Measurements from ENCODE around the gene STAC2. TPM values are rescaled to one million over a fixed set of nuclear protein-coding genes. Genes with fewer than 3 reads are reported as not detected.

STAC2 gene
- total RNA-seq, 1 experiment from 2014 or later = 1.2 TPM

GRCh38 chr17:39230361-39230760 lies 4.6 kb upstream of the STAC2 start:
- ChIA-PET POLR2A (interaction anchor here (1.1 to 3.6 kb wide), 5 partner anchors 12 to 31 kb away, joined by 3 to 28 read pairs (median 8); partner anchors contain the start of gene RPL19), CTCF (interaction anchor here (0.7 to 21.6 kb wide), 5 partner anchors 15 to 77 kb away, joined by 3 to 485 read pairs (median 7); partner anchors contain the start of gene RPL19)
- Mint-ChIP-seq H3K27ac (ENCODE audit: low read depth, unreplicated experiment) (no peak overlapping the region), H3K9me3 (ENCODE audit: unreplicated experiment) (no peaks in the 10 kb centered on the region), H3K27me3 (ENCODE audit: insufficient read depth, unreplicated experiment) (peaks cover 12% of the 10 kb centered on the region), H3K4me1 (ENCODE audit: insufficient read depth, unreplicated experiment) (peaks cover 25% of the 10 kb centered on the region), H3K4me3 (ENCODE audit: unreplicated experiment) (no peak overlapping the region), H3K36me3 (ENCODE audit: insufficient read depth, unreplicated experiment) (no peaks in the 10 kb centered on the region)
- intact Hi-C loops (cut with micrococcal nuclease) = no loop called here
- no TSS peak for BruUV-seq (replicated peaks)
- no peak for TF ChIP-seq CTCF (IDR thresholded peaks at IDR 0.05; ENCODE audit: unreplicated experiment)
- no peak for DNase-seq (ENCODE audit: unreplicated experiment)

- H3K9me3 Mint-ChIP-seq (ENCODE audit: unreplicated experiment) = no peaks in the 10 kb centered on the region
- TF ChIP-seq CTCF (IDR thresholded peaks at IDR 0.05; ENCODE audit: unreplicated experiment) = no peak
- intact Hi-C loops (cut with micrococcal nuclease) = no loop called here
- no peaks in the 10 kb centered on the region for H3K36me3 Mint-ChIP-seq (ENCODE audit: insufficient read depth, unreplicated experiment)
- ChIA-PET CTCF (interaction anchor here (0.7 to 21.6 kb wide), 2 partner anchors 21 to 25 kb away, joined by 3 to 485 read pairs; partner anchors contain the start of gene RPL19), POLR2A (interaction anchor here (0.6 to 3.6 kb wide), 3 partner anchors 22 to 47 kb away, joined by 3 to 28 read pairs (median 8); partner anchors contain the start of gene RPL19)
- H3K4me3 Mint-ChIP-seq (ENCODE audit: unreplicated experiment) = peak overlapping the region; percentile 7
- peak; percentile 77 for DNase-seq (ENCODE audit: unreplicated experiment)
- H3K27me3 Mint-ChIP-seq (ENCODE audit: insufficient read depth, unreplicated experiment) = peaks cover 22% of the 10 kb centered on the region
- no TSS peak for BruUV-seq (replicated peaks)
- H3K27ac Mint-ChIP-seq (ENCODE audit: low read depth, unreplicated experiment) = peak overlapping the region; percentile 9
- peaks cover 23% of the 10 kb centered on the region for H3K4me1 Mint-ChIP-seq (ENCODE audit: insufficient read depth, unreplicated experiment)
Observed at GRCh38 chr17:39229274-39229913, 3.6 kb upstream of the STAC2 start.

- Mint-ChIP-seq H3K4me3 (ENCODE audit: unreplicated experiment) (no peak overlapping the region), H3K36me3 (ENCODE audit: insufficient read depth, unreplicated experiment) (no peaks in the 10 kb centered on the region), H3K4me1 (ENCODE audit: insufficient read depth, unreplicated experiment) (peaks cover 34% of the 10 kb centered on the region), H3K9me3 (ENCODE audit: unreplicated experiment) (no peaks in the 10 kb centered on the region), H3K27ac (ENCODE audit: low read depth, unreplicated experiment) (no peak overlapping the region), H3K27me3 (ENCODE audit: insufficient read depth, unreplicated experiment) (peaks cover 30% of the 10 kb centered on the region)
- POLR2A ChIA-PET = interaction anchor here (0.6 kb wide), 1 partner anchor 26 kb away, joined by 4 read pairs; no protein-coding TSS in a partner anchor
- intact Hi-C loops (cut with micrococcal nuclease) = no loop called here
- no peak for DNase-seq (ENCODE audit: unreplicated experiment)
- BruUV-seq (replicated peaks) = no TSS peak
- CTCF ChIA-PET = no interaction called here
- no peak for TF ChIP-seq CTCF (IDR thresholded peaks at IDR 0.05; ENCODE audit: unreplicated experiment)
Observed at GRCh38 chr17:39227364-39227919, 1.7 kb upstream of the STAC2 start.

GRCh38 chr17:39225959-39226683 lies 376 bp upstream of the STAC2 start:
- CTCF ChIA-PET = interaction anchor here (0.6 to 0.9 kb wide), 3 partner anchors 17 to 50 kb away, joined by 3 to 5 read pairs (median 3); no protein-coding TSS in a partner anchor

More at GRCh38 chr17:39225959-39226683, 376 bp upstream of the STAC2 start:
- BruUV-seq (replicated peaks) = no TSS peak
- no peak overlapping the region for H3K27ac Mint-ChIP-seq (ENCODE audit: low read depth, unreplicated experiment)
- H3K36me3 Mint-ChIP-seq (ENCODE audit: insufficient read depth, unreplicated experiment) = no peaks in the 10 kb centered on the region
- no peaks in the 10 kb centered on the region for H3K9me3 Mint-ChIP-seq (ENCODE audit: unreplicated experiment)
- H3K27me3 Mint-ChIP-seq (ENCODE audit: insufficient read depth, unreplicated experiment) = peaks cover 30% of the 10 kb centered on the region
- no peak for DNase-seq (ENCODE audit: unreplicated experiment)
- POLR2A ChIA-PET = no interaction called here
- H3K4me1 Mint-ChIP-seq (ENCODE audit: insufficient read depth, unreplicated experiment) = peaks cover 31% of the 10 kb centered on the region
- H3K4me3 Mint-ChIP-seq (ENCODE audit: unreplicated experiment) = peak overlapping the region; percentile 47
- no peak for TF ChIP-seq CTCF (IDR thresholded peaks at IDR 0.05; ENCODE audit: unreplicated experiment)
- intact Hi-C loops (cut with micrococcal nuclease) = no loop called here

Measured in MCF 10A (cell line).